IMR-90 (cell line): ENCODE results near the gene PADI6. TPM values are rescaled to one million over a fixed set of nuclear protein-coding genes. Genes with fewer than 3 reads are reported as not detected.

ENCODE experiments used
- ATAC-seq: fragments of 200-7000 bp; cut with Tn5 transposase; 2 replicates; pipeline ENCODE4 v1.9.1; 2020; ENCODE audit warnings: low read depth, mild to moderate bottlenecking, moderate library complexity
- BruUV-seq: library from RNA; stranded (reverse); fragments of 400-500 nt; replicated peaks from 2 replicates; lab custom pipeline; 2021; lab: Mats Ljungman, UMichigan
- CTCF ChIA-PET: fragments of 300-600 bp; formaldehyde crosslinking; extraction: SDS; loops from one replicate; lab custom pipeline; 2021; ENCODE audit warnings: antibody characterized with exemption; lab: Yijun Ruan, JAX
- POLR2A ChIA-PET: fragments of 300-600 bp; sonication (Branson Sonifier 250); formaldehyde crosslinking; loops from one replicate; lab custom pipeline; 2022; ENCODE audit warnings: antibody characterized with exemption; ENCODE audit not compliant: unreplicated experiment; lab: Charles Lee
- DNase-seq: peaks from one replicate; pipeline ENCODE4 v3.0.0; 2013
- H2AFZ ChIP-seq: replicated peaks from 2 replicates; pipeline ENCODE3; 2013; ENCODE audit warnings: low read length, mild to moderate bottlenecking; ENCODE audit not compliant: poor library complexity
- H2AK5ac ChIP-seq: 2 replicates; pipeline ENCODE4 v1.6.1; 2013; ENCODE audit warnings: low read depth, low read length, inconsistent platforms
- H2AK9ac ChIP-seq: replicated peaks from 2 replicates; pipeline ENCODE3; 2013; ENCODE audit warnings: mild to moderate bottlenecking, low read depth, low read length, moderate library complexity; ENCODE audit not compliant: poor library complexity
- H2BK120ac ChIP-seq: 2 replicates; pipeline ENCODE4 v1.6.1; 2013; ENCODE audit warnings: low read depth, low read length, inconsistent platforms
- H2BK15ac ChIP-seq: 3 replicates; pipeline ENCODE4 v1.6.1; 2013; ENCODE audit warnings: low read depth, low read length, inconsistent platforms
- H2BK20ac ChIP-seq: 2 replicates; pipeline ENCODE4 v1.6.1; 2013; ENCODE audit warnings: low read depth, mild to moderate bottlenecking, inconsistent platforms, low read length, moderate library complexity
- H2BK5ac ChIP-seq: 2 replicates; pipeline ENCODE4 v1.6.1; 2013; ENCODE audit warnings: mild to moderate bottlenecking, low read depth, low read length, inconsistent platforms; ENCODE audit not compliant: poor library complexity, severe bottlenecking
- H3K14ac ChIP-seq: replicated peaks from 2 replicates; pipeline ENCODE4 v1.6.1; 2013; ENCODE audit warnings: low read depth, low read length, inconsistent platforms
- H3K18ac ChIP-seq: 2 replicates; pipeline ENCODE4 v1.6.1; 2013; ENCODE audit warnings: low read depth, low read length, control low read depth
- H3K23ac ChIP-seq: 2 replicates; pipeline ENCODE4 v1.6.1; 2013; ENCODE audit warnings: low read depth, low read length, inconsistent platforms
- H3K27ac ChIP-seq: 2 replicates; pipeline ENCODE4 v1.5.1; 2013; ENCODE audit warnings: mild to moderate bottlenecking, control low read depth, low read length; ENCODE audit not compliant: insufficient read depth
- H3K27me3 ChIP-seq: 2 replicates; pipeline ENCODE4 v1.6.1; 2013; ENCODE audit warnings: low read length; ENCODE audit not compliant: control insufficient read depth, insufficient read depth
- H3K36me3 ChIP-seq: 2 replicates; pipeline ENCODE4 v1.6.1; 2013; ENCODE audit warnings: low read length, mixed read lengths; ENCODE audit not compliant: control insufficient read depth, insufficient read depth
- H3K4ac ChIP-seq: 2 replicates; pipeline ENCODE4 v1.6.1; 2013; ENCODE audit warnings: low read depth, low read length, inconsistent platforms
- H3K4me1 ChIP-seq: 2 replicates; pipeline ENCODE4 v1.6.1; 2013; ENCODE audit warnings: low read length, mixed read lengths; ENCODE audit not compliant: control insufficient read depth, insufficient read depth
- H3K4me2 ChIP-seq: 2 replicates; pipeline ENCODE4 v1.6.1; 2013; ENCODE audit warnings: low read depth, mild to moderate bottlenecking, control low read depth, low read length, moderate library complexity
- H3K4me3 ChIP-seq: 2 replicates; pipeline ENCODE4 v1.5.1; 2013; ENCODE audit warnings: low read depth, mild to moderate bottlenecking, control low read depth, low read length, moderate library complexity; ENCODE audit not compliant: insufficient read depth
- H3K56ac ChIP-seq: 2 replicates; pipeline ENCODE4 v1.6.1; 2013; ENCODE audit warnings: low read length, inconsistent platforms; ENCODE audit not compliant: insufficient read depth; ENCODE audit errors: extremely low read depth
- H3K79me1 ChIP-seq, 2 experiments: 2 replicates each; pipeline ENCODE4 v1.6.1; 2013; ENCODE audit warnings: low read length in 2 of 2, inconsistent platforms in 1 of 2, low read depth in 1 of 2
- H3K9ac ChIP-seq: 2 replicates; pipeline ENCODE4 v1.6.1; 2013; ENCODE audit warnings: low read depth, low read length, control low read depth
- H3K9me1 ChIP-seq: 2 replicates; pipeline ENCODE4 v1.6.1; 2013; ENCODE audit warnings: low read length, inconsistent platforms; ENCODE audit not compliant: insufficient read depth
- H3K9me3 ChIP-seq: 2 replicates; pipeline ENCODE4 v1.6.1; 2013; ENCODE audit warnings: low read length; ENCODE audit not compliant: control insufficient read depth, insufficient read depth
- H4K20me1 ChIP-seq: 2 replicates; pipeline ENCODE4 v1.6.1; 2013; ENCODE audit warnings: low read length, inconsistent platforms; ENCODE audit not compliant: insufficient read depth
- H4K5ac ChIP-seq: 2 replicates; pipeline ENCODE4 v1.6.1; 2013; ENCODE audit warnings: mild to moderate bottlenecking, low read depth, low read length, control low read depth
- H4K8ac ChIP-seq, 2 experiments: 2 replicates each; pipeline ENCODE4 v1.6.1; 2013; ENCODE audit warnings: low read depth in 2 of 2, low read length in 2 of 2, control low read depth in 1 of 2, inconsistent platforms in 1 of 2
- H4K91ac ChIP-seq: 2 replicates; pipeline ENCODE4 v1.6.1; 2013; ENCODE audit warnings: low read depth, low read length, inconsistent platforms; ENCODE audit not compliant: insufficient read depth
- BHLHE40 ChIP-seq: fragments of 150-350 bp; IDR thresholded peaks from 2 replicates; pipeline ENCODE4 v1.6.1; 2016; ENCODE audit warnings: mild to moderate bottlenecking, low read depth, low read length
- CEBPB ChIP-seq: IDR thresholded peaks from 2 replicates; pipeline ENCODE4 v1.6.1; 2012; ENCODE audit warnings: low read depth, low read length, improper control_type of control experiment
- CHD1 ChIP-seq: IDR thresholded peaks from 2 replicates; pipeline ENCODE4 v1.6.1; 2012; ENCODE audit warnings: low read depth, low read length, improper control_type of control experiment
- MAZ ChIP-seq: IDR thresholded peaks from 2 replicates; pipeline ENCODE4 v1.6.1; 2012; ENCODE audit warnings: low read depth, mild to moderate bottlenecking, low read length, improper control_type of control experiment, moderate library complexity, borderline replicate concordance
- MXI1 ChIP-seq: IDR thresholded peaks from 2 replicates; pipeline ENCODE4 v1.6.1; 2012; ENCODE audit warnings: low read depth, mild to moderate bottlenecking, low read length, moderate library complexity, borderline replicate concordance
- NFE2L2 ChIP-seq: fragments of 150-350 bp; IDR thresholded peaks from 2 replicates; pipeline ENCODE4 v1.6.1; 2016; ENCODE audit warnings: low read depth, mild to moderate bottlenecking, low read length
- POLR2A ChIP-seq: IDR thresholded peaks from 2 replicates; pipeline ENCODE4 v1.6.1; 2012; ENCODE audit warnings: mild to moderate bottlenecking, low read depth, low read length
- RAD21 ChIP-seq: IDR thresholded peaks from 2 replicates; pipeline ENCODE4 v1.6.1; 2012; ENCODE audit warnings: low read length, improper control_type of control experiment
- RCOR1 ChIP-seq: IDR thresholded peaks from 2 replicates; pipeline ENCODE4 v1.6.1; 2012; ENCODE audit warnings: mild to moderate bottlenecking, low read length, improper control_type of control experiment; ENCODE audit not compliant: insufficient replicate concordance
- RFX5 ChIP-seq: IDR thresholded peaks from 2 replicates; pipeline ENCODE4 v1.8.0; 2012; ENCODE audit warnings: low read depth, mild to moderate bottlenecking, low read length, moderate library complexity
- USF2 ChIP-seq: fragments of 150-350 bp; IDR thresholded peaks from 2 replicates; pipeline ENCODE4 v1.6.1; 2017; ENCODE audit warnings: mild to moderate bottlenecking, antibody characterized with exemption, low read length, low read depth
- WGBS, 2 experiments: methylation state at CpG; one replicate each; pipeline versions ENCODE4 v1.1.5 to v1.1.7; 2013; ENCODE audit warnings: missing lambda C conversion rate in 2 of 2; ENCODE audit not compliant: insufficient read length in 1 of 2; ENCODE audit errors: extremely low coverage in 2 of 2; 5-methylcytosine and 5-hydroxymethylcytosine counted together
- dilution Hi-C: fragments of 300-500 bp; cut with HindIII; formaldehyde crosslinking; loops from one replicate; pipeline ENCODE4 v1.14.3; 2018; ENCODE audit warnings: low sequenced_read_pairs; ENCODE audit not compliant: unreplicated experiment
- in situ Hi-C: fragments of 300-500 bp; cut with MboI; formaldehyde crosslinking; loops from 3 replicates; pipeline ENCODE4 v1.14.3; 2019; ENCODE audit warnings: low sequenced_read_pairs, inconsistent platforms, mixed read lengths
- intact Hi-C: fragments of 100-400 bp; cut with micrococcal nuclease; formaldehyde crosslinking; loops from 2 replicates; pipeline ENCODE4 v1.10.0; 2022
- polyA plus RNA-seq, 3 experiments: library from polyadenylated mRNA; depleted of rRNA; stranded (reverse); fragments of >200 nt; gene quantifications; 2 replicates each; pipeline ENCODE4 v1.2.3, GENCODE V29; 2012; ENCODE audit warnings: low replicate concordance in 1 of 3
- total RNA-seq: library from RNA; depleted of rRNA; stranded (reverse); fragments of >200 nt; gene quantifications from 2 replicates; pipeline ENCODE4 v1.2.3, GENCODE V29; 2012
- TF ChIP-seq, protein P1 (sequence below): conservative IDR thresholded peaks from 2 replicates; pipeline ENCODE4 v1.5.1; 2012; ENCODE audit warnings: mild to moderate bottlenecking, low read depth, low read length, improper control_type of control experiment

Gene PADI6
- total and polyA plus RNA-seq, 2 of the 4 experiments (the other 2 are of a cell fraction) = not detected

DNA sequence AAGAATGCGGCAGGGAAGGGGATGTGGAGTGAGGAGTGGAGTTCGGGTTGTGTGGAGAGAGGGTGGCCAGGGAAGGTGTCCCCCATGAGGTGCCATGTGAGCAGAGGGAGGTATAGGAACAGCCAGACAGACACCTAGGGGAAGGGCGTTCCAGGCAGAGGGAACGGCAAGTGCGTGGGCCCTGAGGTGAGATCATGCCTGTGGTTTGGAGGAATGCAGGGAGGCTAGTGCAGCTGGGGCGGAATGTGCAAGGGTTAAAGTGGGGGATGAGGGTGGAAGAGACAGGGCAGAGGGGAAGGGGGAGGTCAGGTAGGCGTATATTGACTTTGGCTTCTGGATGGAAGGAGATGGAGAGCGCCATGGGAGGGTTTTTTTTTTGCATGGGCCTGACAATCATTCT is 31.6 kb upstream of the PADI6 start:
- no peak overlapping the region for H3K23ac ChIP-seq
- H3K4me2 ChIP-seq = no peak overlapping the region
- H2BK20ac ChIP-seq = no peak overlapping the region
- H2BK5ac ChIP-seq = no peak overlapping the region
- no peaks in the 10 kb centered on the region for H3K4me1 ChIP-seq
- no peak overlapping the region for H2BK120ac ChIP-seq
- no peak overlapping the region for H3K4ac ChIP-seq
- CTCF ChIA-PET = no interaction called here
- H3K14ac ChIP-seq = no peak overlapping the region
- H2AFZ ChIP-seq = peak overlapping the region; percentile 61
- no peak overlapping the region for H2AK9ac ChIP-seq
- H3K9ac ChIP-seq = no peak overlapping the region
- H3K9me3 ChIP-seq = no peaks in the 10 kb centered on the region
- in situ Hi-C loops = no loop called here
- H4K91ac ChIP-seq = no peak overlapping the region
- TF ChIP-seq RAD21 (no peak), NFE2L2 (no peak), BHLHE40 (no peak), RCOR1 (no peak), MAZ (no peak), MXI1 (no peak), POLR2A (no peak), CHD1 (no peak), CEBPB (no peak), RFX5 (no peak), USF2 (no peak)
- TF ChIP-seq, protein P1, sequence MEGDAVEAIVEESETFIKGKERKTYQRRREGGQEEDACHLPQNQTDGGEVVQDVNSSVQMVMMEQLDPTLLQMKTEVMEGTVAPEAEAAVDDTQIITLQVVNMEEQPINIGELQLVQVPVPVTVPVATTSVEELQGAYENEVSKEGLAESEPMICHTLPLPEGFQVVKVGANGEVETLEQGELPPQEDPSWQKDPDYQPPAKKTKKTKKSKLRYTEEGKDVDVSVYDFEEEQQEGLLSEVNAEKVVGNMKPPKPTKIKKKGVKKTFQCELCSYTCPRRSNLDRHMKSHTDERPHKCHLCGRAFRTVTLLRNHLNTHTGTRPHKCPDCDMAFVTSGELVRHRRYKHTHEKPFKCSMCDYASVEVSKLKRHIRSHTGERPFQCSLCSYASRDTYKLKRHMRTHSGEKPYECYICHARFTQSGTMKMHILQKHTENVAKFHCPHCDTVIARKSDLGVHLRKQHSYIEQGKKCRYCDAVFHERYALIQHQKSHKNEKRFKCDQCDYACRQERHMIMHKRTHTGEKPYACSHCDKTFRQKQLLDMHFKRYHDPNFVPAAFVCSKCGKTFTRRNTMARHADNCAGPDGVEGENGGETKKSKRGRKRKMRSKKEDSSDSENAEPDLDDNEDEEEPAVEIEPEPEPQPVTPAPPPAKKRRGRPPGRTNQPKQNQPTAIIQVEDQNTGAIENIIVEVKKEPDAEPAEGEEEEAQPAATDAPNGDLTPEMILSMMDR = no peak
- peaks cover 13% of the 10 kb centered on the region for H3K27me3 ChIP-seq
- ATAC-seq (no peak), DNase-seq (no peak)
- no peak overlapping the region for H2AK5ac ChIP-seq
- H3K79me1 ChIP-seq = no peaks in the 10 kb centered on the region
- H3K56ac ChIP-seq = no peak overlapping the region
- no TSS peak for BruUV-seq
- dilution Hi-C loops = no loop called here
- H4K20me1 ChIP-seq = no peaks in the 10 kb centered on the region
- no peaks in the 10 kb centered on the region for H3K9me1 ChIP-seq
- H3K27ac ChIP-seq = no peak overlapping the region
- H4K8ac ChIP-seq = no peak overlapping the region
- WGBS, 2 experiments = 96% methylated on average over 5 of the region's 8 CpGs; no CpG with 5 or more reads in 1 of the 2 experiments
- no peak overlapping the region for H3K4me3 ChIP-seq
- no peak overlapping the region for H3K18ac ChIP-seq
- POLR2A ChIA-PET = no interaction called here
- no peak overlapping the region for H4K5ac ChIP-seq
- no peak overlapping the region for H2BK15ac ChIP-seq
- H3K36me3 ChIP-seq = no peaks in the 10 kb centered on the region
- intact Hi-C loops = no loop called here
